Parathyroid adenoma (tissue), 2 donors: Measurements from ENCODE around the gene RBM23.
A peak's percentile ranks its signal among the peaks of the same experiment; 100 is the strongest.

Experiments
- H2AFZ ChIP-seq: fragments of 300-600 bp; sonication (generic); one replicate; pipeline ENCODE4 v1.7.0; 2017; ENCODE audit warnings: antibody characterized with exemption, mild to moderate bottlenecking
- H3K27ac ChIP-seq: fragments of 300-600 bp; sonication (generic); one replicate; pipeline ENCODE4 v1.7.0; 2017
- H3K27me3 ChIP-seq: fragments of 300-600 bp; sonication (generic); one replicate; pipeline ENCODE4 v1.7.0; 2017; ENCODE audit warnings: low read length; ENCODE audit not compliant: control insufficient read depth, insufficient read depth
- H3K36me3 ChIP-seq: fragments of 300-600 bp; sonication (generic); one replicate; pipeline ENCODE4 v1.7.0; 2017; ENCODE audit warnings: low read length; ENCODE audit not compliant: control insufficient read depth, insufficient read depth
- H3K4me1 ChIP-seq: fragments of 300-600 bp; sonication (generic); one replicate; pipeline ENCODE4 v1.7.0; 2017; ENCODE audit warnings: control low read depth
- H3K4me2 ChIP-seq: fragments of 300-600 bp; sonication (generic); one replicate; pipeline ENCODE4 v1.7.0; 2017; ENCODE audit warnings: low read length
- H3K4me3 ChIP-seq: fragments of 300-600 bp; sonication (generic); one replicate; pipeline ENCODE4 v1.7.0; 2017; ENCODE audit warnings: low read depth, low read length
- H3K79me2 ChIP-seq: fragments of 300-600 bp; sonication (generic); one replicate; pipeline ENCODE4 v1.7.0; 2017; ENCODE audit warnings: control low read depth
- H3K9ac ChIP-seq: fragments of 300-600 bp; sonication (generic); one replicate; pipeline ENCODE4 v1.7.0; 2017; ENCODE audit warnings: mild to moderate bottlenecking
- H3K9me3 ChIP-seq: fragments of 300-600 bp; sonication (generic); one replicate; pipeline ENCODE4 v1.7.0; 2017; ENCODE audit warnings: low read length; ENCODE audit not compliant: control insufficient read depth
- TF ChIP-seq, protein P1 (sequence below): fragments of 300-600 bp; sonication (generic); IDR thresholded peaks from one replicate; pipeline ENCODE4 v1.7.0; 2017; ENCODE audit warnings: antibody characterized with exemption, mild to moderate bottlenecking
- donor health status: primary hyperparathyroidism.

Gene RBM23

DNA sequence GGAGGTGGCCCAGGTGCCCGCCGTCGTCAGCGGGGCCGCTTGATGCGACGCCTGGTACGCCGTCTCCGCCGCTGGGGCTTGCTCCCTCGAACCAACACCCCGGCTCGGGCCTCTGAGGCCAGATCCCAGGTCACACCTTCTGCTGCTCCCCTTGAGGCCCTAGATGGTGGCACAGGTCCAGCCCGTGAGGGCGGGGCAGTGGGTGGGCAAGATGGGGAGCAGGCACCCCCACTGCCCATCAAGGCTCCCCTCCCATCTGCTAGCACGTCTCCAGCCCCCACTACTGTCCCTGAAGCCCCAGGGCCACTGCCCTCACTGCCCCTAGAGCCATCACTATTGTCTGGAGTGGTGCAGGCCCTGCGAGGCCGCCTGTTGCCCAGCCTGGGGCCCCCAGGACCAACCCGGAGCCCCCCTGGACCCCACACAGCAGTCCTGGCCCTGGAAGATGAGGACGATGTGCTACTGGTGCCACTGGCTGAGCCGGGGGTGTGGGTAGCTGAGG is 41.9 kb downstream of the RBM23 start:
- Histone ChIP-seq H2AFZ (no peak overlapping the region), H3K36me3 (no peaks in the 10 kb centered on the region), H3K27ac (no peak overlapping the region), H3K9me3 (no peaks in the 10 kb centered on the region), H3K27me3 (no peaks in the 10 kb centered on the region), H3K4me1 (peaks cover 12% of the 10 kb centered on the region), H3K79me2 (peaks cover 5% of the 10 kb centered on the region), H3K9ac (no peak overlapping the region), H3K4me3 (no peak overlapping the region), H3K4me2 (no peak overlapping the region)
- TF ChIP-seq, protein P1, sequence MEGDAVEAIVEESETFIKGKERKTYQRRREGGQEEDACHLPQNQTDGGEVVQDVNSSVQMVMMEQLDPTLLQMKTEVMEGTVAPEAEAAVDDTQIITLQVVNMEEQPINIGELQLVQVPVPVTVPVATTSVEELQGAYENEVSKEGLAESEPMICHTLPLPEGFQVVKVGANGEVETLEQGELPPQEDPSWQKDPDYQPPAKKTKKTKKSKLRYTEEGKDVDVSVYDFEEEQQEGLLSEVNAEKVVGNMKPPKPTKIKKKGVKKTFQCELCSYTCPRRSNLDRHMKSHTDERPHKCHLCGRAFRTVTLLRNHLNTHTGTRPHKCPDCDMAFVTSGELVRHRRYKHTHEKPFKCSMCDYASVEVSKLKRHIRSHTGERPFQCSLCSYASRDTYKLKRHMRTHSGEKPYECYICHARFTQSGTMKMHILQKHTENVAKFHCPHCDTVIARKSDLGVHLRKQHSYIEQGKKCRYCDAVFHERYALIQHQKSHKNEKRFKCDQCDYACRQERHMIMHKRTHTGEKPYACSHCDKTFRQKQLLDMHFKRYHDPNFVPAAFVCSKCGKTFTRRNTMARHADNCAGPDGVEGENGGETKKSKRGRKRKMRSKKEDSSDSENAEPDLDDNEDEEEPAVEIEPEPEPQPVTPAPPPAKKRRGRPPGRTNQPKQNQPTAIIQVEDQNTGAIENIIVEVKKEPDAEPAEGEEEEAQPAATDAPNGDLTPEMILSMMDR, result no peak

DNA sequence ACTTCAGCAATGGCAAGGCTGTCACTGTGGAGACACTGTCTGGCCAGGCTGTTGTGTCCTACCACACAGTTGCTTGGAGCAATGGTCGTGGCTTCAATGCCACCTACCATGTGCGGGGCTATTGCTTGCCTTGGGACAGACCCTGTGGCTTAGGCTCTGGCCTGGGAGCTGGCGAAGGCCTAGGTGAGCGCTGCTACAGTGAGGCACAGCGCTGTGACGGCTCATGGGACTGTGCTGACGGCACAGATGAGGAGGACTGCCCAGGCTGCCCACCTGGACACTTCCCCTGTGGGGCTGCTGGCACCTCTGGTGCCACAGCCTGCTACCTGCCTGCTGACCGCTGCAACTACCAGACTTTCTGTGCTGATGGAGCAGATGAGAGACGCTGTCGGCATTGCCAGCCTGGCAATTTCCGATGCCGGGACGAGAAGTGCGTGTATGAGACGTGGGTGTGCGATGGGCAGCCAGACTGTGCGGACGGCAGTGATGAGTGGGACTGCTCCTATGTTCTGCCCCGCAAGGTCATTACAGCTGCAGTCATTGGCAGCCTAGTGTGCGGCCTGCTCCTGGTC is 43.1 kb downstream of the RBM23 start:
- no peak overlapping the region for H3K9ac ChIP-seq
- no peaks in the 10 kb centered on the region for H3K36me3 ChIP-seq
- no peak overlapping the region for H2AFZ ChIP-seq
- H3K27me3 ChIP-seq, result no peaks in the 10 kb centered on the region
- no peak overlapping the region for H3K27ac ChIP-seq
- H3K4me1 ChIP-seq, result peaks cover 6% of the 10 kb centered on the region
- TF ChIP-seq, protein P1, result no peak
- H3K9me3 ChIP-seq, result no peaks in the 10 kb centered on the region
- H3K79me2 ChIP-seq, result peaks cover 2% of the 10 kb centered on the region
- H3K4me3 ChIP-seq, result no peak overlapping the region
- no peak overlapping the region for H3K4me2 ChIP-seq

DNA sequence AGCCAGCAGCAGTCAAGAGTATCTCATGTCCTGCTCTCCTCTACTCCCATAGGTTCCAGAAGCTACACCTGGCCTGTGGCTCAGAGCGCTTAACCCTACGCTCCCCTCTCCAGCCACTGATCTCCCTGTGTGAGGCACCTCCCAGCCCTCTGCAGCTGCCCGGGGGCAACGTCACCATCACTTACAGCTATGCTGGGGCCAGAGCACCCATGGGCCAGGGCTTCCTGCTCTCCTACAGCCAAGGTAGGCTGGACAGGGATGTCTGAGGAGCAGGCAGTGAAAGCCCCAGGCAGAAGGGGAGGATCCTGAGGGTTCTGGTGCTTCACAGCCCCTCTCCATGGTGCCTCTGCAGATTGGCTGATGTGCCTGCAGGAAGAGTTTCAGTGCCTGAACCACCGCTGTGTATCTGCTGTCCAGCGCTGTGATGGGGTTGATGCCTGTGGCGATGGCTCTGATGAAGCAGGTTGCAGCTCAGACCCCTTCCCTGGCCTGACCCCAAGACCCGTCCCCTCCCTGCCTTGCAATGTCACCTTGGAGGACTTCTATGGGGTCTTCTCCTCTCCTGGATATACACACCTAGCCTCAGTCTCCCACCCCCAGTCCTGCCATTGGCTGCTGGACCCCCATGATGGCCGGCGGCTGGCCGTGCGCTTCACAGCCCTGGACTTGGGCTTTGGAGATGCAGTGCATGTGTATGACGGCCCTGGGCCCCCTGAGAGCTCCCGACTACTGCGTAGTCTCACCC is 43.8 kb downstream of the RBM23 start:
- Histone ChIP-seq H3K4me3 (no peak overlapping the region), H3K4me1 (peaks cover 12% of the 10 kb centered on the region), H3K27me3 (no peaks in the 10 kb centered on the region), H3K9ac (no peak overlapping the region), H2AFZ (no peak overlapping the region), H3K9me3 (no peaks in the 10 kb centered on the region), H3K27ac (no peak overlapping the region), H3K4me2 (no peak overlapping the region), H3K79me2 (peaks cover 2% of the 10 kb centered on the region), H3K36me3 (no peaks in the 10 kb centered on the region)
- TF ChIP-seq, protein P1, result no peak

DNA sequence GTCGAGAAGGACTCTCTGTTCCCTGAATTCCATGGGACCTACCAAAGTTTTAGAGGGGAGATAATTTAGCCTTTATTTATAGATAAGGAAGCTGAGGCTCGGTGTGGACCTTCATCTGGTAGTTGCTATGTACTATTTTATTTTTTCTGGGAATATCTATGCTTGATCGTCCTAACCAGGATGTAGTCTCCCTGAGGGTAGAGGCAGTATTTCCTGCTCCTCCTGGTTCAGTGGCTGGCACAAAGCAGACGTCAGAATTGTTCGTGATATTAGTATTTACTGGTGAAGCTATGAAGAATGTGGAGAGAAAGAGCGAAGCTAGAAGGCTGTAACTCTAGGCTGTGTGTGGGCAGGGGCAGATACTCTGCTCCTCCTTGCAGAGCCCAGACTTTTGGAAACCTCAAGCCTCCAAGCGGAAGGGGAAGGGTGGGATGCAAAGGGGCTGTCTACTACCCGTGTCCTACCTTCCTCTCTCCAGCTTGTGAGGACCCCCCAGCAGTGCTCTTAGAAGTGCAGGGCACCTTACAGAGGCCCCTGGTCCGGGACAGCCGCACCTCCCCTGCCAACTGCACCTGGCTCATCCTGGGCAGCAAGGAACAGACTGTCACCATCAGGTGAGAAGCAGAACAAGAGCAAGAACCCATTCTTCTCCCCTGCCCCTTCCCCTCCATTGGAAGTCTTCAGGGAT is 46.0 kb downstream of the RBM23 start:
- Histone ChIP-seq H3K36me3 (no peaks in the 10 kb centered on the region), H3K4me1 (peaks cover 12% of the 10 kb centered on the region), H3K27me3 (no peaks in the 10 kb centered on the region), H3K4me3 (peak overlapping the region; percentile 88), H3K9ac (peak overlapping the region; percentile 50), H3K27ac (peak overlapping the region; percentile 94), H2AFZ (peak overlapping the region; percentile 85), H3K4me2 (peak overlapping the region; percentile 67), H3K9me3 (no peaks in the 10 kb centered on the region), H3K79me2 (peaks cover 2% of the 10 kb centered on the region)
- TF ChIP-seq, protein P1, result no peak
